ENCODE results near the gene RPUSD3.

The RPUSD3 gene

GRCh38 chr3:9797196-9797945 lies 46.4 kb downstream of the RPUSD3 start:
- DNase-seq, result no peak

GRCh38 chr3:9795207-9795606 lies 48.6 kb downstream of the RPUSD3 start:
- DNase-seq, result no peak

GRCh38 chr3:9794400-9794799 lies 49.4 kb downstream of the RPUSD3 start:
- DNase-seq, result no peak

GRCh38 chr3:9793161-9793781 lies 50.5 kb downstream of the RPUSD3 start:
- DNase-seq, result peak in 1 of 3 experiments; percentile 36

- peak; percentile 91 to 98 (median 95) for DNase-seq
Observed at GRCh38 chr3:9792405-9793160, 51.2 kb downstream of the RPUSD3 start, which contains the start of the genes ARPC4 and TADA3. ARPC4 (plus strand) TSS chr3:9793082; CDS start chr3:9793122, 40 bp downstream. TADA3 (minus strand) TSS chr3:9792473; CDS start chr3:9791466, 1,007 bp downstream.

- DNase-seq, result no peak
Observed at GRCh38 chr3:9791790-9792404, 51.9 kb downstream of the RPUSD3 start.

GRCh38 chr3:9791127-9791526 lies 52.7 kb downstream of the RPUSD3 start:
- DNase-seq, result no peak

All from NCI-H1417 (cell line).